ENCODE results near the gene TLR2.

The TLR2 gene

GRCh38 chr4:153735906-153736461 is 51.9 kb downstream of the TLR2 start:
- DNase-seq = no peak

DNA sequence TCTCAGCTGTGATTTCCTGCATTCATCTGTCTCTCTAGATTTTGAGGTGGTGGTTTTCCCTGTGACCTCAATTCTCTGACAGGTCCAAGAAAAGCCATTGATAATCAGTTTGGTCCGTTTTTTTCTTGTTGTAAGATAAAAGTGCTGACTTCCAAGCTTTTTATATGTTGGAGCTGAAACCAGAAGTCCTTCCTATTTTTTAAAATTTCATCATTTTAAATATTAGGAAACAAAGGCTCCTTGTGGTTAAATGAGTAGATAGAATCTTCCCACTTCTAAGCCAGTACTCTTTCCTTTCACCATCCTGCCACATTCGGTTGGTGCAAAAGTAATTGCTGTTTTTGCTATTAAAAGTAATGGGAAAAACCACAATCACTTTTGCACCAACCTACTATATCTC is 57.5 kb downstream of the TLR2 start:
- no peak for DNase-seq

DNA sequence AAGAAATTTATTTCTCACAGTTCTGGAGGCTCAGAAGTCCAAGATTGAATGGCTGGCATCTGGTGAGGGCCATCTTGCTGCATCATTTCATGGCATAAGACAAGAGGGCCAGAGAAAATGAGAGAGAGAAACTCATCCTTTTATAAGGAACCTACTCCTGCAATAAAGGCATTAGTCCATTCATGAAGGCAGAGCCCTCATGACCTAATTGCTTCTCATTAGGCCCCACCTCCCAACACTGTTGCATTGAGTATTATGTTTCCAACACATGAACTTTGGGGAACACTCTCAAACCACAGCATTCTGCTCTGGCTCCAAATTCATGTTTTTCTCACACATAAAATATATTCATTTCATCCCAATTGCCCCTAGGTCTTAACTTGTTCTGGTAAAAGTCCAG is 61.6 kb downstream of the TLR2 start:
- no peak for DNase-seq

- no peak for DNase-seq
Observed at GRCh38 chr4:153747406-153747955, 63.4 kb downstream of the TLR2 start.

GRCh38 chr4:153748378-153748777 is 64.3 kb downstream of the TLR2 start:
- DNase-seq = no peak

- peak; percentile 2 for DNase-seq
Observed at GRCh38 chr4:153750197-153750817, 66.2 kb downstream of the TLR2 start.

- no peak for DNase-seq
Observed at GRCh38 chr4:153755186-153755585, 71.1 kb downstream of the TLR2 start.
